Esophagus muscularis mucosa (tissue), 4 donors: ENCODE results near the gene RASGRF2. TPM values are rescaled to one million over a fixed set of nuclear protein-coding genes. Genes with fewer than 3 reads are reported as not detected.
A peak's percentile ranks its signal among the peaks of the same experiment; 100 is the strongest.

Experiments
- DNase-seq: peaks from one replicate; pipeline ENCODE4 v3.0.0-alpha.2; 2017; ENCODE audit errors: extremely low spot score
- H3K27ac ChIP-seq, 4 donors: fragments of 200-600 bp; sonication (generic); replicated peaks in 1 of 4; 1 replicate in 3 of 4; 2 replicates in 1 of 4; pipeline ENCODE4 v1.5.1; 2016 to 2019; ENCODE audit warnings: mild to moderate bottlenecking in 1 of 4
- H3K27me3 ChIP-seq, 4 donors: fragments of 200-600 bp; sonication (generic); one replicate each; pipeline versions ENCODE4 v1.5.1 to v1.6.0; 2016 to 2019
- H3K36me3 ChIP-seq, 4 donors: fragments of 200-600 bp; sonication (generic); one replicate each; pipeline ENCODE4 v1.5.1; 2016 to 2019
- H3K4me1 ChIP-seq, 4 donors: fragments of 200-600 bp; sonication (generic); one replicate each; pipeline ENCODE4 v1.5.1; 2016 to 2019
- H3K4me3 ChIP-seq, 4 donors: fragments of 200-600 bp; sonication (generic); 1 replicate in 2 of 4; 2 replicates in 2 of 4; pipeline ENCODE4 v1.5.1; 2016 to 2019; ENCODE audit warnings: mild to moderate bottlenecking in 4 of 4, moderate library complexity in 1 of 4
- H3K9me3 ChIP-seq, 4 donors: fragments of 200-600 bp; sonication (generic); 1 replicate in 3 of 4; 2 replicates in 1 of 4; pipeline ENCODE4 v1.5.1; 2016 to 2019
- CTCF ChIP-seq, 3 experiments: fragments of 200-600 bp in 2 of 3; fragments of 450-650 bp in 1 of 3; sonication (generic) in 2 of 3; IDR thresholded peaks; one replicate each; pipeline ENCODE4 v1.5.1; 2017 to 2019; ENCODE audit warnings: antibody characterized with exemption in 3 of 3, mild to moderate bottlenecking in 2 of 3, moderate library complexity in 1 of 3
- EP300 ChIP-seq: sonication (generic); formaldehyde crosslinking; IDR thresholded peaks from one replicate; pipeline ENCODE4 v1.6.1; 2017; ENCODE audit warnings: antibody characterized with exemption
- POLR2A ChIP-seq: fragments of 450-650 bp; IDR thresholded peaks from one replicate; pipeline ENCODE4 v1.6.1; 2017; ENCODE audit warnings: antibody characterized with exemption, moderate library complexity, mild to moderate bottlenecking, low read depth
- POLR2AphosphoS5 ChIP-seq, 2 donors: sonication (generic); formaldehyde crosslinking; IDR thresholded peaks; one replicate each; pipeline ENCODE4 v1.6.1; 2017; ENCODE audit warnings: antibody characterized with exemption in 2 of 2
- WGBS: methylation state at CpG from one replicate; pipeline ENCODE4 v1.1.5; 2018; 5-methylcytosine and 5-hydroxymethylcytosine counted together
- intact Hi-C: fragments of 100-400 bp; cut with DNase I; formaldehyde crosslinking; loops from one replicate; pipeline ENCODE4 v1.15.1; 2023
- total RNA-seq, 4 donors: library from RNA; depleted of rRNA; stranded (reverse); fragments of >200 nt; gene quantifications; one replicate each; pipeline versions ENCODE4 v1.1.0 to v1.2.1, GENCODE V29; 2016

Gene RASGRF2
- total RNA-seq, 4 donors from 2014 or later = 4.2 to 7.6 (median 5.9) TPM

GRCh38 chr5:81134066-81134465 lies 173.9 kb downstream of the RASGRF2 start:
- H3K27ac ChIP-seq = no peak overlapping the region
- H3K27me3 ChIP-seq = no peaks in the 10 kb centered on the region
- no peak overlapping the region for H3K4me3 ChIP-seq
- TF ChIP-seq CTCF (IDR thresholded peaks at IDR 0.05) = no peak
- TF ChIP-seq POLR2A = no peak
- TF ChIP-seq EP300 = no peak
- TF ChIP-seq POLR2AphosphoS5 (IDR thresholded peaks at IDR 0.05) = no peak
- 77% methylated on average over 2 of the region's 2 CpGs for WGBS
- no peaks in the 10 kb centered on the region for H3K9me3 ChIP-seq
- H3K4me1 ChIP-seq = no peaks in the 10 kb centered on the region
- DNase-seq = peak; percentile 53
- H3K36me3 ChIP-seq = peaks cover 0 to under 1% (median 0%) of the 10 kb centered on the region in 4 donors
- intact Hi-C loops = no loop called here

- H3K36me3 ChIP-seq = no peaks in the 10 kb centered on the region
Measured at GRCh38 chr5:81134566-81134965, 174.4 kb downstream of the RASGRF2 start.

GRCh38 chr5:81136557-81136956 lies 176.4 kb downstream of the RASGRF2 start:
- TF ChIP-seq EP300 = no peak
- TF ChIP-seq CTCF (IDR thresholded peaks at IDR 0.05) = no peak
- no peak for TF ChIP-seq POLR2A
- TF ChIP-seq POLR2AphosphoS5 (IDR thresholded peaks at IDR 0.05) = no peak
- no peak overlapping the region for H3K27ac ChIP-seq
- H3K27me3 ChIP-seq = no peaks in the 10 kb centered on the region
- peaks cover 0 to 13% (median 9%) of the 10 kb centered on the region in 4 donors for H3K4me1 ChIP-seq
- H3K9me3 ChIP-seq = no peaks in the 10 kb centered on the region
- 92% methylated on average over 3 of the region's 3 CpGs for WGBS
- H3K36me3 ChIP-seq = no peaks in the 10 kb centered on the region
- DNase-seq = no peak
- intact Hi-C loops = no loop called here
- H3K4me3 ChIP-seq = no peak overlapping the region

More at GRCh38 chr5:81134566-81134965, 174.4 kb downstream of the RASGRF2 start:
- no peak overlapping the region for H3K27ac ChIP-seq
- TF ChIP-seq CTCF (IDR thresholded peaks at IDR 0.05) = no peak
- no peak for TF ChIP-seq POLR2AphosphoS5 (IDR thresholded peaks at IDR 0.05)
- no peak for TF ChIP-seq EP300
- no peak for TF ChIP-seq POLR2A
- H3K4me1 ChIP-seq = no peaks in the 10 kb centered on the region
- H3K9me3 ChIP-seq = no peaks in the 10 kb centered on the region
- intact Hi-C loops = no loop called here
- DNase-seq = no peak
- H3K4me3 ChIP-seq = no peak overlapping the region
- no peaks in the 10 kb centered on the region for H3K27me3 ChIP-seq

GRCh38 chr5:81137833-81138232 lies 177.7 kb downstream of the RASGRF2 start:
- TF ChIP-seq CTCF (IDR thresholded peaks at IDR 0.05) (no peak), EP300 (no peak), POLR2AphosphoS5 (IDR thresholded peaks at IDR 0.05) (no peak), POLR2A (no peak)
- no peaks in the 10 kb centered on the region for H3K27me3 ChIP-seq

GRCh38 chr5:81140441-81140840 lies 180.3 kb downstream of the RASGRF2 start:
- Histone ChIP-seq H3K4me1 (peaks cover 0 to 13% (median 9%) of the 10 kb centered on the region in 4 donors), H3K4me3 (no peak overlapping the region), H3K27ac (no peak overlapping the region), H3K9me3 (no peaks in the 10 kb centered on the region), H3K36me3 (no peaks in the 10 kb centered on the region), H3K27me3 (no peaks in the 10 kb centered on the region)
- TF ChIP-seq CTCF (IDR thresholded peaks at IDR 0.05) = no peak
- TF ChIP-seq EP300 = no peak
- no peak for TF ChIP-seq POLR2A
- TF ChIP-seq POLR2AphosphoS5 (IDR thresholded peaks at IDR 0.05) = no peak
- no peak for DNase-seq
- intact Hi-C loops = no loop called here
- WGBS = 72% methylated on average over 4 of the region's 4 CpGs

More at GRCh38 chr5:81137833-81138232, 177.7 kb downstream of the RASGRF2 start:
- peaks cover 0 to 13% (median 9%) of the 10 kb centered on the region in 4 donors for H3K4me1 ChIP-seq
- H3K36me3 ChIP-seq = no peaks in the 10 kb centered on the region
- intact Hi-C loops = no loop called here
- H3K4me3 ChIP-seq = no peak overlapping the region
- H3K9me3 ChIP-seq = no peaks in the 10 kb centered on the region
- no peak overlapping the region for H3K27ac ChIP-seq
- DNase-seq = no peak
- WGBS = 92% methylated on average over 2 of the region's 2 CpGs
